Measurements from ENCODE around the gene MYO1E.

GRCh38 chr15:59266028-59266427 lies 106.6 kb downstream of the MYO1E start:
- TF ChIP-seq CTCF (conservative IDR thresholded peaks at IDR 0.05; ENCODE audit: low read length) (no peak), EZH2phosphoT487 (IDR thresholded peaks at IDR 0.05; ENCODE audit: borderline replicate concordance, low read depth, low read length) (no peak)

Data from OCI-LY7 (cell line).